Measurements from ENCODE around the gene BCL3. TPM values are rescaled to one million over a fixed set of nuclear protein-coding genes. Genes with fewer than 3 reads are reported as not detected.
"Not testable (repeated sequence)": the region's sequence is repeated elsewhere in the genome, so short reads cannot be mapped to it uniquely, and the experiment has no call there.

BCL3 gene
- total and polyA plus RNA-seq, 2 experiments from 2014 or later = 11.3 to 24.6 TPM

GRCh38 chr19:44707794-44708193 lies 40.7 kb upstream of the BCL3 start:
- Histone ChIP-seq H3K4me1 (ENCODE audit: insufficient read depth) (no peaks in the 10 kb centered on the region), H3K27ac (no peak overlapping the region), H3K4me2 (ENCODE audit: unreplicated experiment) (no peak overlapping the region), H3K27me3 (replicated peaks; ENCODE audit: insufficient read depth) (no peaks in the 10 kb centered on the region), H3F3A (ENCODE audit: insufficient read depth) (no peaks in the 10 kb centered on the region), H3K79me2 (ENCODE audit: insufficient read depth) (no peaks in the 10 kb centered on the region), H3K36me3 (ENCODE audit: low read depth) (no peaks in the 10 kb centered on the region), H3K9me3 (ENCODE audit: low read depth) (no peaks in the 10 kb centered on the region), H3K9ac (no peak overlapping the region), H3K4me3 (no peak overlapping the region), H2AFZ (no peak overlapping the region), H3K9me2 (ENCODE audit: insufficient read depth) (no peaks in the 10 kb centered on the region), H4K20me1 (ENCODE audit: insufficient read depth) (no peaks in the 10 kb centered on the region)
- 91 to 95% methylated on average over 20 of the region's 20 CpGs for WGBS, 2 experiments (ENCODE audit: low coverage in 1 of 2, low lambda C conversion rate in 2 of 2, missing lambda C conversion rate in 2 of 2)
- in situ Hi-C loops (cut with MboI) = no loop called here
- no peak for DNase-seq
- TF ChIP-seq EZH2 (IDR thresholded peaks at IDR 0.05; ENCODE audit: insufficient read depth, poor library complexity, severe bottlenecking) (no peak), EZH2phosphoT487 (IDR thresholded peaks at IDR 0.05; ENCODE audit: insufficient read depth, low read depth) (no peak)

- Histone ChIP-seq H3K79me2 (ENCODE audit: insufficient read depth) (no peaks in the 10 kb centered on the region), H4K20me1 (ENCODE audit: insufficient read depth) (no peaks in the 10 kb centered on the region), H3K4me1 (ENCODE audit: insufficient read depth) (no peaks in the 10 kb centered on the region), H3K27me3 (replicated peaks; ENCODE audit: insufficient read depth) (no peaks in the 10 kb centered on the region), H3K36me3 (ENCODE audit: low read depth) (no peaks in the 10 kb centered on the region), H3K9me2 (ENCODE audit: insufficient read depth) (no peaks in the 10 kb centered on the region), H3K4me2 (ENCODE audit: unreplicated experiment) (no peak overlapping the region), H3K9me3 (ENCODE audit: low read depth) (no peaks in the 10 kb centered on the region), H3K4me3 (no peak overlapping the region), H3F3A (ENCODE audit: insufficient read depth) (no peaks in the 10 kb centered on the region), H2AFZ (no peak overlapping the region), H3K27ac (no peak overlapping the region), H3K9ac (no peak overlapping the region)
- no peak for DNase-seq
- TF ChIP-seq EZH2phosphoT487 (IDR thresholded peaks at IDR 0.05; ENCODE audit: insufficient read depth, low read depth) (no peak), EZH2 (IDR thresholded peaks at IDR 0.05; ENCODE audit: insufficient read depth, poor library complexity, severe bottlenecking) (no peak)
- WGBS, 2 experiments (ENCODE audit: low coverage in 1 of 2, low lambda C conversion rate in 2 of 2, missing lambda C conversion rate in 2 of 2) = 44% methylated on average over 5 of the region's 5 CpGs
- in situ Hi-C loops (cut with MboI) = no loop called here
Measured at GRCh38 chr19:44708940-44709339, 39.6 kb upstream of the BCL3 start.

DNA sequence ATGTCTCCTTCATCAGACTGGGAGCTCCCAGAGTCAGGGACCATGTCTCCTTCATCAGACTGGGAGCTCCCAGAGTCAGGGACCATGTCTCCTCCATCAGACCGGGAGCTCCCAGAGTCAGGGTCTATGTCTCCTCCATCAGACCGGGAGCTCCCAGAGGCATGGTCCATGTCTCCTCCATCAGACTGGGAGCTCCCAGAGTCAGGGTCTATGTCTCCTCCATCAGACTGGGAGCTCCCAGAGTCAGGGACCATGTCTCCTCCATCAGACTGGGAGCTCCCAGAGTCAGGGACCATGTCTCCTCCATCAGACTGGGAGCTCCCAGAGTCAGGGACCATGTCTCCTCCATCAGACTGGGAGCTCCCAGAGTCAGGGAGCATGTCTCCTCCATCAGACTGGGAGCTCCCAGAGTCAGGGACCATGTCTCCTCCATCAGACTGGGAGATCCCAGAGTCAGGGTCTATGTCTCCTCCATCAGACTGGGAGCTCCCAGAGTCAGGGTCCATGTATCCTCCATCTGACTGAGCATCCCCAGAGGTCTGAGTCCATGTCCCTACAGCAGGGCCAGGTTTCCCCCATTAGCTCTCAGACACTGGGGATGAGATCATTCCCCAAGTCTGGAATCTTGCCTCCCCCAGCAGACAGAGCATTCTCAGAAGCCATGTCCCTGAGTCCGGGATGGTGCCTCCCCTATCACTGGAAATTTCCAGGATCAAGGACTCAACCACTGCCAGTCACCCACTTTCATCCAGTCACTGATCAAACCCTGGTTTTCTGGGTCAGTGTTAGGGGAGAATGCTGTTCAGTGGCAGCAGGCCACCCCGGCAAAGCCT lies 38.9 kb upstream of the BCL3 start:
- 46 to 59% methylated on average over 4 of the region's 4 CpGs for WGBS, 2 experiments (ENCODE audit: low coverage in 1 of 2, low lambda C conversion rate in 2 of 2, missing lambda C conversion rate in 2 of 2)
- H3K79me2 ChIP-seq (ENCODE audit: insufficient read depth); in situ Hi-C loops (cut with MboI); H3K4me3 ChIP-seq; H3K27me3 ChIP-seq (replicated peaks; ENCODE audit: insufficient read depth); DNase-seq; H3K4me1 ChIP-seq (ENCODE audit: insufficient read depth); H3K9me2 ChIP-seq (ENCODE audit: insufficient read depth); H3K36me3 ChIP-seq (ENCODE audit: low read depth); H4K20me1 ChIP-seq (ENCODE audit: insufficient read depth); H3K4me2 ChIP-seq (ENCODE audit: unreplicated experiment); H3K9me3 ChIP-seq (ENCODE audit: low read depth); H3K27ac ChIP-seq; H3K9ac ChIP-seq; H3F3A ChIP-seq (ENCODE audit: insufficient read depth); H2AFZ ChIP-seq: not testable (repeated sequence)

DNA sequence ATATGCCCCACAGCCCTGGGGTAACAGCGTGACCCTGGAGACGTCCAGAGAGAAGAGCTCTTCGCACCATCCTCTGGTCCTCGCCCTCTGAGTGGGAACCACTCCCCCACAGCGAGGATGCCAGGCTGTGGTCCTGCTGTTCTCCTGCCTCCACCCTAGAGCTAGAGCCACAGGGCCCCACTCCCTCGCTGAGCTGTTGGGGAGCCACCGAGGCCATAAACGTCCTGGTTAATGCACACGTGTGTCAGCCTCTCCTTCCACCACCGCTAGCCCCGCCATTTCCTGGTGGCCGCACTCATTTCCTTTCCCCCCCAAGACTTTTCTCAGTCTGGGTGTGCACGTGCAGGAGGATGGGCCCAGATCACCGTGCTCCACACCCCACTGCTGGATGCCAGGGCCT lies 38.0 kb upstream of the BCL3 start:
- H3K27ac ChIP-seq = no peak overlapping the region
- 68 to 70% methylated on average over 13 to 14 of the region's 14 CpGs for WGBS, 2 experiments (ENCODE audit: low coverage in 1 of 2, low lambda C conversion rate in 2 of 2, missing lambda C conversion rate in 2 of 2)
- no peaks in the 10 kb centered on the region for H3K79me2 ChIP-seq (ENCODE audit: insufficient read depth)
- H3K4me3 ChIP-seq = no peak overlapping the region
- no peak for DNase-seq
- no peaks in the 10 kb centered on the region for H4K20me1 ChIP-seq (ENCODE audit: insufficient read depth)
- in situ Hi-C loops (cut with MboI) = no loop called here
- H3K36me3 ChIP-seq (ENCODE audit: low read depth) = no peaks in the 10 kb centered on the region
- H3K4me2 ChIP-seq (ENCODE audit: unreplicated experiment) = no peak overlapping the region
- H3K9me3 ChIP-seq (ENCODE audit: low read depth) = no peaks in the 10 kb centered on the region
- H3K4me1 ChIP-seq (ENCODE audit: insufficient read depth) = no peaks in the 10 kb centered on the region
- no peaks in the 10 kb centered on the region for H3K9me2 ChIP-seq (ENCODE audit: insufficient read depth)
- H3F3A ChIP-seq (ENCODE audit: insufficient read depth) = no peaks in the 10 kb centered on the region
- H3K9ac ChIP-seq = no peak overlapping the region
- no peak for TF ChIP-seq EZH2 (IDR thresholded peaks at IDR 0.05; ENCODE audit: insufficient read depth, poor library complexity, severe bottlenecking)
- no peak for TF ChIP-seq EZH2phosphoT487 (IDR thresholded peaks at IDR 0.05; ENCODE audit: insufficient read depth, low read depth)
- no peak overlapping the region for H2AFZ ChIP-seq
- no peaks in the 10 kb centered on the region for H3K27me3 ChIP-seq (replicated peaks; ENCODE audit: insufficient read depth)

Measured in GM23248 (cell line).